Measurements from ENCODE around the gene TMEM144.

- TF ChIP-seq POLR2A (IDR thresholded peaks at IDR 0.05; ENCODE audit: low read depth, low read length) (no peak), TAF1 (IDR thresholded peaks at IDR 0.05; ENCODE audit: borderline replicate concordance, low read depth, low read length) (no peak)
Measured at GRCh38 chr4:158182736-158183135, 27.6 kb upstream of the TMEM144 start.
